PC-9 (cell line): ENCODE measurements around the gene TAGLN2. TPM values are rescaled to one million over a fixed set of nuclear protein-coding genes. Genes with fewer than 3 reads are reported as not detected.

Experiments
- BruUV-seq: library from RNA; stranded (reverse); fragments of 400-500 nt; replicated peaks from 2 replicates; lab custom pipeline; 2021; lab: Mats Ljungman, UMichigan
- CTCF ChIA-PET: fragments of 300-600 bp; sonication (Branson Sonifier 250); formaldehyde crosslinking; loops from one replicate; lab custom pipeline; 2022; ENCODE audit warnings: antibody characterized with exemption; lab: Charles Lee
- POLR2A ChIA-PET: fragments of 300-600 bp; sonication (Branson Sonifier 250); formaldehyde crosslinking; loops from one replicate; lab custom pipeline; 2022; ENCODE audit warnings: antibody characterized with exemption; ENCODE audit not compliant: unreplicated experiment; lab: Charles Lee
- DNase-seq, 2 experiments: peaks; one replicate each; pipeline versions ENCODE4 v3.0.0 to v3.0.0-alpha.2; 2015 to 2022; ENCODE audit warnings: mixed read lengths in 1 of 2
- H2AFZ ChIP-seq: fragments of 200-600 bp; sonication (generic); 2 replicates; pipeline ENCODE4 v1.8.1; 2017; ENCODE audit warnings: antibody characterized with exemption
- H3F3A ChIP-seq: fragments of 200-600 bp; sonication (generic); 2 replicates; pipeline ENCODE4 v1.8.1; 2017; ENCODE audit warnings: antibody characterized with exemption, mild to moderate bottlenecking, low read depth; ENCODE audit not compliant: insufficient read depth
- H3K27ac ChIP-seq: fragments of 200-600 bp; sonication (generic); 2 replicates; pipeline ENCODE4 v1.6.1; 2016; ENCODE audit warnings: mixed run types
- H3K27me3 ChIP-seq: fragments of 200-600 bp; sonication (generic); 2 replicates; pipeline ENCODE4 v1.6.1; 2016; ENCODE audit warnings: low read depth, mixed run types; ENCODE audit not compliant: insufficient read depth
- H3K36me3 ChIP-seq: fragments of 200-600 bp; sonication (generic); 2 replicates; pipeline ENCODE4 v1.6.1; 2016; ENCODE audit warnings: low read depth, mixed run types
- H3K4me1 ChIP-seq: fragments of 200-600 bp; sonication (generic); replicated peaks from 2 replicates; pipeline ENCODE4 v1.6.1; 2016; ENCODE audit warnings: mixed run types; ENCODE audit not compliant: insufficient read depth
- H3K4me2 ChIP-seq: fragments of 200-600 bp; sonication (generic); 2 replicates; pipeline ENCODE4 v1.6.1; 2017; ENCODE audit warnings: mixed run types
- H3K4me3 ChIP-seq: fragments of 200-600 bp; sonication (generic); 2 replicates; pipeline ENCODE4 v1.6.1; 2016; ENCODE audit warnings: mixed run types
- H3K79me2 ChIP-seq: fragments of 200-600 bp; sonication (generic); 2 replicates; pipeline ENCODE4 v1.6.1; 2017; ENCODE audit warnings: low read depth, mixed run types
- H3K9me2 ChIP-seq: fragments of 200-600 bp; sonication (generic); 2 replicates; pipeline ENCODE4 v1.8.1; 2017; ENCODE audit warnings: mild to moderate bottlenecking; ENCODE audit not compliant: insufficient read depth
- H3K9me3 ChIP-seq: fragments of 200-600 bp; sonication (generic); 2 replicates; pipeline ENCODE4 v1.8.1; 2016; ENCODE audit warnings: low read depth; ENCODE audit not compliant: insufficient read depth
- H4K20me1 ChIP-seq: fragments of 200-600 bp; sonication (generic); 2 replicates; pipeline ENCODE4 v1.8.1; 2017; ENCODE audit not compliant: insufficient read depth
- EZH2 ChIP-seq: fragments of 200-600 bp; sonication (generic); IDR thresholded peaks from 2 replicates; pipeline ENCODE4 v1.8.0; 2017; ENCODE audit warnings: antibody characterized with exemption, low read depth
- intact Hi-C: fragments of 100-400 bp; cut with micrococcal nuclease; formaldehyde crosslinking; loops from one replicate; pipeline ENCODE4 v1.10.0; 2022; ENCODE audit not compliant: unreplicated experiment
- total RNA-seq: library from RNA; stranded (reverse); gene quantifications from 2 replicates; pipeline ENCODE4 v1.2.3, GENCODE V29; 2021
- TF ChIP-seq, protein P1 (sequence below): fragments of 200-600 bp; sonication (generic); conservative IDR thresholded peaks from 2 replicates; pipeline ENCODE4 v1.6.1; 2017; ENCODE audit warnings: mixed run types, antibody characterized with exemption, mild to moderate bottlenecking, moderate library complexity

The TAGLN2 gene
- total RNA-seq, 1 experiment from 2014 or later = 473 TPM

DNA sequence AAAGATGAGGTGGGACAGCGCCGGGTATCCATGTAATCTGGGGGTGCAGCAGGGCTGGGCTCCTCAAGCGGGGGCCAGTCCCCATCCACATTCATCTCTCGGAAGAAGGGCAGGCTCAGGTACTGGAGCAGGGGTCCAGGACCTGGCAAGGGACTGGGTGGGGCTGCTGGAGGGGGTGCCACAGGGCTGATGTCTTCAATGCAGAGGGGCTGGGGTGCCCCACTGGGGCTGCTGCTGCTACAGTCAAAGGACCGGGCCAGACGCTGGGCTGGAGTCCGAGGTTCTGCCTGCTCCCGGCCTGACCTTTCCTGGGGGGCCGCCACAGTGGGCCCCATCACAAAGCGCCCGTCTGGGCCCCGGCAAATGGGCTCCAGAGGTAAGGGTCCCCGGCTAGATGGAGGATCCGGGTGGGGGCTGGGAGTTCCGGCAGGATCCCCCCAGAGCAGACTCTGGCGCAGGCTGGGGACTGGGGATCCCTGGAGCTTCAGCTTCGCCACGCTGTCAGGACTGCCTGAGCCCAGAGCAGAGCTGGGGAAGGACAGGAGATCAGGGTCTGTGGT lies 3.3 kb upstream of the TAGLN2 start:
- H3K36me3 ChIP-seq = no peaks in the 10 kb centered on the region

GRCh38 chr1:159927849-159928431 lies 2.6 kb upstream of the TAGLN2 start:
- H3K27ac ChIP-seq = no peak overlapping the region
- H4K20me1 ChIP-seq = peaks cover 2% of the 10 kb centered on the region
- ChIA-PET CTCF (no interaction called here), POLR2A (no interaction called here)
- H3F3A ChIP-seq = peaks cover 10% of the 10 kb centered on the region; the same call in 1 of the 2 replicates
- peaks cover 20% of the 10 kb centered on the region for H3K4me1 ChIP-seq
- no peak overlapping the region for H3K4me2 ChIP-seq
- no peaks in the 10 kb centered on the region for H3K9me3 ChIP-seq
- no peak overlapping the region for H3K4me3 ChIP-seq
- no TSS peak for BruUV-seq
- no peak for DNase-seq
- no peaks in the 10 kb centered on the region for H3K36me3 ChIP-seq
- H3K27me3 ChIP-seq = no peaks in the 10 kb centered on the region
- TF ChIP-seq, protein P1, sequence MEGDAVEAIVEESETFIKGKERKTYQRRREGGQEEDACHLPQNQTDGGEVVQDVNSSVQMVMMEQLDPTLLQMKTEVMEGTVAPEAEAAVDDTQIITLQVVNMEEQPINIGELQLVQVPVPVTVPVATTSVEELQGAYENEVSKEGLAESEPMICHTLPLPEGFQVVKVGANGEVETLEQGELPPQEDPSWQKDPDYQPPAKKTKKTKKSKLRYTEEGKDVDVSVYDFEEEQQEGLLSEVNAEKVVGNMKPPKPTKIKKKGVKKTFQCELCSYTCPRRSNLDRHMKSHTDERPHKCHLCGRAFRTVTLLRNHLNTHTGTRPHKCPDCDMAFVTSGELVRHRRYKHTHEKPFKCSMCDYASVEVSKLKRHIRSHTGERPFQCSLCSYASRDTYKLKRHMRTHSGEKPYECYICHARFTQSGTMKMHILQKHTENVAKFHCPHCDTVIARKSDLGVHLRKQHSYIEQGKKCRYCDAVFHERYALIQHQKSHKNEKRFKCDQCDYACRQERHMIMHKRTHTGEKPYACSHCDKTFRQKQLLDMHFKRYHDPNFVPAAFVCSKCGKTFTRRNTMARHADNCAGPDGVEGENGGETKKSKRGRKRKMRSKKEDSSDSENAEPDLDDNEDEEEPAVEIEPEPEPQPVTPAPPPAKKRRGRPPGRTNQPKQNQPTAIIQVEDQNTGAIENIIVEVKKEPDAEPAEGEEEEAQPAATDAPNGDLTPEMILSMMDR = no peak
- TF ChIP-seq EZH2 = no peak
- H2AFZ ChIP-seq = no peak overlapping the region
- intact Hi-C loops = no loop called here
- peaks cover 22% of the 10 kb centered on the region for H3K79me2 ChIP-seq
- H3K9me2 ChIP-seq = no peaks in the 10 kb centered on the region

More for the DNA sequence above, 3.3 kb upstream of the TAGLN2 start:
- Histone ChIP-seq H3K27me3 (no peaks in the 10 kb centered on the region), H3K79me2 (peaks cover 16% of the 10 kb centered on the region), H3K27ac (no peak overlapping the region), H3K9me2 (no peaks in the 10 kb centered on the region), H3K9me3 (no peaks in the 10 kb centered on the region), H3K4me1 (peaks cover 19% of the 10 kb centered on the region), H3F3A (peaks cover 13% of the 10 kb centered on the region; the same call in 1 of the 2 replicates), H2AFZ (no peak overlapping the region), H4K20me1 (no peaks in the 10 kb centered on the region), H3K4me3 (no peak overlapping the region), H3K4me2 (no peak overlapping the region)
- ChIA-PET CTCF (no interaction called here), POLR2A (no interaction called here)
- TF ChIP-seq EZH2 = no peak
- TF ChIP-seq, protein P1 = no peak
- DNase-seq = no peak
- intact Hi-C loops = no loop called here
- no TSS peak for BruUV-seq

GRCh38 chr1:159927211-159927848 lies 2.0 kb upstream of the TAGLN2 start:
- Histone ChIP-seq H3K79me2 (peaks cover 28% of the 10 kb centered on the region), H4K20me1 (peaks cover 8% of the 10 kb centered on the region), H3K27ac (no peak overlapping the region), H3K4me1 (peaks cover 26% of the 10 kb centered on the region), H3F3A (peaks cover 10% of the 10 kb centered on the region; the same call in 1 of the 2 replicates), H3K36me3 (no peaks in the 10 kb centered on the region), H3K9me2 (no peaks in the 10 kb centered on the region), H3K4me3 (no peak overlapping the region), H3K4me2 (no peak overlapping the region), H3K27me3 (no peaks in the 10 kb centered on the region), H3K9me3 (no peaks in the 10 kb centered on the region), H2AFZ (no peak overlapping the region)
- no TSS peak for BruUV-seq
- no peak for TF ChIP-seq EZH2
- TF ChIP-seq, protein P1 = no peak
- ChIA-PET POLR2A (no interaction called here), CTCF (no interaction called here)
- no peak for DNase-seq
- intact Hi-C loops = no loop called here
